DMS79 (cell line): ENCODE measurements around the gene DCAF8.

Experiments used
- DNase-seq: peaks from one replicate; lab custom pipeline; 2025; lab: John Stamatoyannopoulos, UW

The DCAF8 gene

GRCh38 chr1:160226623-160227022 is 35.7 kb downstream of the DCAF8 start:
- DNase-seq, result no peak

DNA sequence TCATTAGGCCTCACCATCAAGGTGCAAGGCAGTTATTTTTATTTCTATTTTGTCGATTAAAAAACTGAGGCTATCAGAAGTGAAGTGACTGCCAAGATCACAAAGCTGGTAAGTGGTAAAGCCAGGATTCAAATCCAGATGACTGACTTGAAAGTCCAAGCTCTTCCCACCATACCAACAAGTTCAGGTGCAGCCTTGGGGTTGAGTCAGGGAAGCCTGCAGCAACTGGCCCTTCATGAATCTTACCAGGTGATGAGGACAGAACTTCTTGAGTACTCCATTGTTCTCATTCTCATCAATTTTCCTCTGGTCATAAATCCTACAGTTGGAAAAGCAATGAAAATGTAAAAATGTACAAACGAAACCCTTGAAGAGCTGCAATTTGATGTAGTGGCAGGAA is 37.0 kb downstream of the DCAF8 start:
- DNase-seq, result no peak

GRCh38 chr1:160224606-160225005 is 37.7 kb downstream of the DCAF8 start:
- no peak for DNase-seq

GRCh38 chr1:160222546-160222945 is 39.8 kb downstream of the DCAF8 start:
- DNase-seq, result no peak

DNA sequence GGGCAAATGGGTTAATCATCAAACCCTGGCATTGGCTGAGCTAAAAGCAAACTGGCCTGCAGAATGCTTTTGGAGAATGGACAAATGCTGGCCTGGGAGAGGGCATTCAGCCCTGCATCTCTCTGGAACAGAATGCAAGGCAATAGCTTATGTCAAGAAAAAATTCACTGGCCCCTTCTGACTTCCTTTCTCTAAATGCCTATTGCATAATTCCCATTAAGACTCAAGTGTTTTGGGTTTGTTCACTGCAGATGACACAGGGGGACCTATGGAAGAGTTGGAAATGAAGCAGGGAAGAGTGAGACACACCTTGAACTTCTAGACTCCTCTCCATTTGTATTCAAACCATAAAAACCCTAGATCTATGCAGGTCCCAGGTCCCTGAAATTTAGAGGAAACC is 41.3 kb downstream of the DCAF8 start:
- no peak for DNase-seq

DNA sequence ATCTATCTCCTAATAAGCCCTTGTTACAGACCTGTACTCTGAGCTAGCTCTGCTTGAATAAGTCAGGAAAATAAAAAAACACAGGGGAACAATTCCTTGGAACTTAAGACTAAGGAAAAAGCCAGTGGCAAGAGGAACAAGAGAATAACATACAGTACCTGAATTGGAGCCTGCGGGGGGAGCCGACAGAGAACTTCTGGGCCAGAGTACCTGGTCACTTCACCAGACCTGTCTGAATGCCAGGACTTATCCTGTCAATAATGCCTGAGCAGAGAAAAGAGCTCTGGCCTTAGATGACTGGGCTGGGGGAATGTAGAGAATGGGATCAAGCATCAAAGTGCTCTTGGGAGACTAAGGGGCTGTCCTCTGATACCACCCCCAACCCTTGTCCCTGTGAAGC is 42.0 kb downstream of the DCAF8 start:
- no peak for DNase-seq

GRCh38 chr1:160219062-160219929 is 43.1 kb downstream of the DCAF8 start:
- no peak for DNase-seq

- DNase-seq, result peak; percentile 30
These were observed 44.8 kb downstream of the DCAF8 start for GRCh38 chr1:160217481-160218051.

GRCh38 chr1:160216301-160216700 is 46.0 kb downstream of the DCAF8 start:
- no peak for DNase-seq

- no peak for DNase-seq
These were observed 47.7 kb downstream of the DCAF8 start for GRCh38 chr1:160214481-160215140.

DNA sequence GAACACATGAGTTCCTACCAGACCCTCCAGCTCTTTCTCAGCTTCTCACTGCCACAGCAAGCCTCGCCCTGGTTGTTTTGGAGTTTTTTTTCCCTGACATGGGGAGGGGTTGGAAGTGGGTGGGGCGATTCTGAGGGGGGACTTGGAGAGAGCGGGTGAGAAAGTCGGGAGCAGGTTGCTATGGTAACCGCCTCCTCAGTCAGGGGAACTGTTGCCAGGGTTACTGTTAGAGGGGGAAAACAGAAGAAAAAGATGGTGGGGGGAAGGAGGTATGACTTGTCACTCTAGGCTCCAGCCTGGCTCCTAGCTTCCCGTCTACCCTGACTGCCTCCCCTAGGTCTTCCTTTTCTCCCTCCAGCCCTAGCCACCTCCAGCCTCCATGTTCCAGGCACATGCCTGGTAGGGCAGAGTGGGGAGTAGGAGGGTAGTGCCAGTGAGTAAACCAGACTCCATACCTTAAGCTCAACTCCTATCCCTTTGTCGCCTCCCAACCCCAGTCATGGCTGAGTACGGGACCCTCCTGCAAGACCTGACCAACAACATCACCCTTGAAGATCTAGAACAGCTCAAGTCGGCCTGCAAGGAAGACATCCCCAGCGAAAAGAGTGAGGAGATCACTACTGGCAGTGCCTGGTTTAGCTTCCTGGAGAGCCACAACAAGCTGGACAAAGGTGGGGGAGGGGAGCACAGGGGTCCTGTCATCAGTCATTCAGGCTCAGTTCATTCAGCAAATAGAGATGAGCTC is 51.1 kb downstream of the DCAF8 start:
- DNase-seq, result no peak

- DNase-seq, result no peak
These were observed 51.8 kb downstream of the DCAF8 start for GRCh38 chr1:160210561-160210960.

DNA sequence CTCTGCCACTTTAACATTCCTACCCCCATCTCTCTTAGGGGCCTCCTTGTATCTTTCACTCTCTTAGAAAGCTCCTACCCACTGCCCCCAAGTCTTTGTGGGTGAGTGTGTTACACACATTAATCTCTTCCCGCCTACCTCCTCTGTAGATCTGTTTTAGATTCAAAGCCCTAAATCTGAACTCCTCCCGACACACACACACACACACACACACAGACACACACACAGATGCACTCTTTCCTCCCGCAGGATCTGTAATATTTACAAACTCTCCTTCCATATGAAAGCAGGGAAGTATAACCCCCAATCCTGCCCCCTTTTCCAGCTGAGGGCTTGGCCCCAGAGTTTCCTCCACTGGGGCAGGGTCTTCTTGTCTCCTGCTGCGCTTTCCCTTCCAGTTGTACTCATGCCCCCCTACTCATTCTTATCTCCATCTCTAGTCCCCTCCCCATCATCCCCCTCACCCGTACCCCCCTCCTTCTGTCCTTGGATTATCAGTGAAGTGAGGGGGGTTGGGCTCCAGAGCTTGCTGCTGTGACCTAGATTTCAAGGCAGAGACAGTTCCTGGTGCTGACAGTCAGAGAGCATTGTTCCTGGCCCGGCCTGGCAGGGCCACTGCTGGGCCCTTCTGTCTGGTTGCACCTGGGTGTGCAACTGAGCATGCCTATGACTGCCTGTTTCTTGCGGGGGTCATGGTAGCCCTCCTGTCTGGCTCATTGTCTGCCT is 52.9 kb downstream of the DCAF8 start:
- DNase-seq, result no peak

DNA sequence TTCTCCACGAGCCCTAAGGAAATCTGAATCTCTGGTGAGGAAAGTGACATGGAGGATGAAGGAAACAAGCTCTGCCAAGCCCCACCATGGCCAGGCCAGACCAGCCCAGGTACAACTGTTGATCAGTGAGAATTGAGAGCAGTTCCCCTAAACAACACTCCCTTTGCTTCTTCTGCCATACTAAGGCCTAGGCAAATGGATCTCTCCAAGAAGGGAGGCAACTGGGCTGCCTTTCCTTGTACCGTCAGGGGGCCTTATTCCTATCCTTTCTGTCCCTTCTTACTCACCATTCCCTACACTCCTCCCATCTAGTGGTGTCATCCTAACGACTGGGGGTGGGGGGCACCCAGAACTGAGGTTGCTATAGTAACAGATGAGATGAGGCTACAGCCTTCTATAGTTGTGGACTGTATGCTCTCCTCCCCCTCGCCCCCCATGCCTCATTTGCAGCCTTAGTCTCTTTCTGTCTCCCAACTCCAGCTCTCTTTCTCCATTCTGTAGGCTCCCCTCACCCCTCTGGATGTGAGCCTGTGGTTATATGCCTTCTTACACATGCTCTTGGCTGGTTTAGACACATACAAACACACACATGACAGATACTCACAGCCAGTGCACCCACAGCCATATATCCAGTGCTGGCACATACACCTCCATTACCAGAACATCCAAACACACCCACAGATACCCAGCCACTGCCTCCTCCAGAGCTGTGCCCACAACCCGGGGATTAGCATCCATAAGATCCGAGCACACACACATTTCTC is 53.6 kb downstream of the DCAF8 start:
- no peak for DNase-seq

DNA sequence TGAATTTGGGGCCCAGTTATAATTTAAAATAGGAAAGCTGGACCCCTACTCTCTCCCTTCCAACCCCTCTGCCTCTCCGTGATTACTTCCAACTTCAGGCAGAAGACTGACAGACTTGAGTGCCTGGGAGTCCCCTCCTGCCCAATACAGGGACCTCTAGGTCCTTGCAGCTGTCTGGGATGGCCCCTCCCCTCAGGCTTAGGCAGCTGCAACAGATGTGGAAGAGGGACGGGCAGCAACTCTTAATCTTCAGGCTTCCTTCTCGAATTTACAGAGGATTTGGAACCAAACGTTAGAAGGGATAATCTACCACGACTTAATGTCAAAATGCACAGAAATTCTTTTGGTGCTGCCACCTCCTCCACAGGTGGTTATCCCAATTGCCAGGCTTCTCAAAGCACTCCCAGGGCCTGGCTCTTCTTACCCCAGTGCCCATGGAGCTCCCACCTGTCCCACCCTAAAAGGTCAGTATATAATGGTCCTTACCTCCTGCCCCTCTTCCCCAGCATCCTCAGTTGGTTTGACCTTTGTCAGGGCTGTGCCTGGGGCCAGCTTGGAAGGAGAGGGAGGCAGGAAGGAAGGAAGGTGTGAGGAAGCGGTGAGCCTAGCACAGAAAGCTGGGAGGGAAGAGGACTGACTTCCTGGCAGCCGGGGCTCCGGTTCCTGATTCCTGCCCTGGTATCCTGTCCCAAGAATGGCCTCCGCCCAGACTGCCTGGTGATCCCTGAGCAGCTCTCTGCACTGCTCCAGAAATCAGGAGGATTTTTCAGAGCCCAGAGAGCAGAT is 54.4 kb downstream of the DCAF8 start:
- DNase-seq, result no peak

GRCh38 chr1:160207118-160207650 is 55.2 kb downstream of the DCAF8 start:
- no peak for DNase-seq

DNA sequence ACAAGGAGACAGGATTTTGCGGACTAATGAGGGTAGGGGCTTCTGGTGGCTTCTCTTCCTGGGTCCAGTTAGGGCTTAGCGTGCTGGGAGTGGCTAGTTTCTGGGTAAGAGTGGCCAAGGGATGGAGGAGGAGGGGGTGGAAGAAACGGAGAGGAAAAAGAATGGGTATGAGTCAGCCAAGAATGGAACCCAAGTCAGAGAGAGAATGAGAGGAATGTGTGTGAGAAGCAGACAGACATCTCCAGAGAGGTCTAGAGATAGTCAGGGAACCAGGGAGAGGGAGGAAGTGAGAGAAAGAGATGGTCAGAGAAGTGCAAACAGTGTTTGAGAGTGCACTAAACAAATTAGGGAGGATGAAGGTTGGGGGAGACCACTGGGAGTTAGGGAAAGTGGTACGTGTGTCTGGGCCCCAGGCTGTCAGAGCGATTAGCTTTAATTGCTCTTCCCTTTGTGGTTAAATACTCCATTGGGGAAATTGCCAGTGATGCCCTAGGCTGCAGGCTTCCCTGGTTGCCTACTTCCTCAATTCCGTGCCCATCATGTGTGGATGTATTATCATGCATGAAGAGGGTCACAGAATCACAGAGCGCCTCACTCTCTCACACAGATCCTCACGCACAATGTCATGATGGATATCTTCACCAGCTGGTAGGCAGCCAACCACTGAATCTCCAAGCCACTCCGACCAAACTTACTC is 55.8 kb downstream of the DCAF8 start:
- no peak for DNase-seq

DNA sequence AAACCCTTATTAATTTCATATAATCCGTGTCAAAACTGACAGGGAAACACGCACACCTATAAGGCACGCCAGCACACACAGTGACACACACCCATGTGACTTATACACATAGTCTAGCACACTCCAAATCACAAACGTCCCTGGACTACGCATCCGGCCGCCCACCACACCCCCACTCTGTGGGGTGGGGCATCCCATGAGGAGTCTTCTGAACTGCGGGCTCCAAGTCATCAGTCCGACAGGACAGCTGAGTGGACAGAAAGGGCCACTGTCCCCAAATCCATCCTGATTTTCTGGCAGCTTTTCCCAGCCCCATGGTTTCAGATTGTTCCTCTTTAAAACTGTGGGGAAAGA is 56.3 kb downstream of the DCAF8 start:
- DNase-seq, result no peak

DNA sequence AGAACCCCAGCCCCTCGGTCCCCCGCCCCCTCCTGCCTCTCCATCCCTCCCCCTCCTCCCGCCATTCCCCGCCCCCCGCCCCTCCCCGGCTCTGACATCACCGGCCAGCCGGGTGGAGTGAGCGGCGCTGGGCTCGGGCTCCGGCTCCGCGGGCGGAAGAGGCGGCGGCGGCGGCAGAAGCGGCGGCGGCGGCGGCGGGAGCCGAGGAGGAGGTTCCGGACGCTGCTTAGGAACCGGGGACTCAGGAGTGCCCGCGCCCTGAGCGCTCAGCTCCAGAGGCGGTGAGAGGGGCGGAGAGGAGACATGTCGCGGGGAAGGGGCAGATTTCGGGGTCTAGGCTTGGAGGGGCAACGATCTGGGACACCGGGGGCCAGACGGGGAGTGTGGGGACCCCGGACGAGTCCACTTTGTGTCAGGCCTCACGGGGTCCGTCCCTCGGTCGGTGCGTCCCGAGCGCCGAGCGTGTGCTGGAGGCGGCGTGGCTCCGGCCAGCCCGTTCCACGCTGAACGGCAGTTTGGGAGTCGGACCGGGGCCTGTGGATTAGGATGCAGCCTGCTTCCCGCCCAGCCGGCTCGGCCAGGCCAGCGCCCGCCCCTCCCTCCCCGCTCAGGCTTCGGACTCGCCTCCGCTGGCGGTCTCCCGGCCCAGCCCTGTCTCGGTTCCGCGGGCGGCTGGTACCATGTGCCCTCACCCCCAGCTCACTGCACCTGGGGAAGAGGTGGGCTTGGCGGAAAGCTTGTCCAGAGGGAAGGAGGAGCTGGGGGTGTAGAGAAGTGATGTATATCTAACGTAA is 56.9 kb downstream of the DCAF8 start, which contains the start of gene PEA15:
TSS of gene PEA15 (plus strand) at position 143 of the 794 bp plus-strand sequence. CDS start 6,161 bp downstream, outside the sequence.
- DNase-seq, result peak; percentile 19
